OCI-LY7 (cell line): ENCODE measurements around the gene GRB10.

Source experiments
- EZH2phosphoT487 ChIP-seq: fragments of 200-600 bp; sonication (generic); IDR thresholded peaks from 2 replicates; pipeline ENCODE4 v1.6.1; 2018; ENCODE audit warnings: low read depth, borderline replicate concordance, mild to moderate bottlenecking, mixed run types, antibody characterized with exemption, low read length, moderate library complexity, mixed read lengths
- TF ChIP-seq, protein P1 (sequence below): fragments of 200-600 bp; sonication (generic); conservative IDR thresholded peaks from 2 replicates; pipeline ENCODE4 v1.5.1; 2014; ENCODE audit warnings: mild to moderate bottlenecking, antibody characterized with exemption, low read length, moderate library complexity, mixed read lengths

GRCh38 chr7:50562136-50562535 lies 220.6 kb downstream of the GRB10 start:
- TF ChIP-seq, protein P1, sequence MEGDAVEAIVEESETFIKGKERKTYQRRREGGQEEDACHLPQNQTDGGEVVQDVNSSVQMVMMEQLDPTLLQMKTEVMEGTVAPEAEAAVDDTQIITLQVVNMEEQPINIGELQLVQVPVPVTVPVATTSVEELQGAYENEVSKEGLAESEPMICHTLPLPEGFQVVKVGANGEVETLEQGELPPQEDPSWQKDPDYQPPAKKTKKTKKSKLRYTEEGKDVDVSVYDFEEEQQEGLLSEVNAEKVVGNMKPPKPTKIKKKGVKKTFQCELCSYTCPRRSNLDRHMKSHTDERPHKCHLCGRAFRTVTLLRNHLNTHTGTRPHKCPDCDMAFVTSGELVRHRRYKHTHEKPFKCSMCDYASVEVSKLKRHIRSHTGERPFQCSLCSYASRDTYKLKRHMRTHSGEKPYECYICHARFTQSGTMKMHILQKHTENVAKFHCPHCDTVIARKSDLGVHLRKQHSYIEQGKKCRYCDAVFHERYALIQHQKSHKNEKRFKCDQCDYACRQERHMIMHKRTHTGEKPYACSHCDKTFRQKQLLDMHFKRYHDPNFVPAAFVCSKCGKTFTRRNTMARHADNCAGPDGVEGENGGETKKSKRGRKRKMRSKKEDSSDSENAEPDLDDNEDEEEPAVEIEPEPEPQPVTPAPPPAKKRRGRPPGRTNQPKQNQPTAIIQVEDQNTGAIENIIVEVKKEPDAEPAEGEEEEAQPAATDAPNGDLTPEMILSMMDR, result no peak
- no peak for TF ChIP-seq EZH2phosphoT487
